MM.1S (cell line): ENCODE measurements around the gene GJD4.

Experiments used
- EZH2 ChIP-seq: fragments of 300-600 bp; sonication (generic); optimal IDR thresholded peaks from 2 replicates; pipeline ENCODE3; 2017; ENCODE audit warnings: low read depth, mild to moderate bottlenecking, antibody characterized with exemption, low read length, mixed read lengths
- TF ChIP-seq, protein P1 (sequence below): fragments of 300-600 bp; sonication (generic); IDR thresholded peaks from 2 replicates; pipeline ENCODE4 v1.5.1; 2016; ENCODE audit warnings: antibody characterized with exemption, low read length, mixed read lengths

DNA sequence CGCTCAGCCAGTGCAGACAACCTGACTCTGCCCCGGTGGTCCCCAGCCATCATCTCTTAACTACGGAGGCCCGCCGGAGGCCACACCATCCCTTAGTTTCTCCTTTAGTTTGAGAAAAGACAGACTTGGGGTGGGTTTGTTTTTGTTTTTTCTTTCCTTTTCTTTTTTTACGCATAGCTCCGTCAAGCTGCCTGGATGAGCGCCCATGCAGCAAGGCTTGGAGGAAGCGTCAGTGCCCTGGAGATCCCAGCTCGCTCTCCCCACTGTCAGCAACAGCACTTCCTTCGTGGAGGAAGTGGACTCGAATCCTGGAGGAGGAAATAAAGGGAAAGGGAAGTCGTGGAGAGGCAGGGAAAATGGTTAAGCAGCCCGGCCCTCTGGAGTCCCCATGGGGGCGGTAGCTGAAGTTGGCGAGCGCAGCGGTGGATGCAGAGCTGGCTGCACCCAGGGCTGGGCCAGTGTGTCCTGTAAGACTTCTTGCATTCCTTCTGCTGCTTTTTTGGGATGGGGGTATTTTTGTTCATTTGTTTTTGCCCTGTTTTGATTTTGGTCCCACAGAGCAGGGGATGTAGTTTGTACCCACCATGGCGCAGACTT lies 35.9 kb upstream of the GJD4 start:
- TF ChIP-seq, protein P1, sequence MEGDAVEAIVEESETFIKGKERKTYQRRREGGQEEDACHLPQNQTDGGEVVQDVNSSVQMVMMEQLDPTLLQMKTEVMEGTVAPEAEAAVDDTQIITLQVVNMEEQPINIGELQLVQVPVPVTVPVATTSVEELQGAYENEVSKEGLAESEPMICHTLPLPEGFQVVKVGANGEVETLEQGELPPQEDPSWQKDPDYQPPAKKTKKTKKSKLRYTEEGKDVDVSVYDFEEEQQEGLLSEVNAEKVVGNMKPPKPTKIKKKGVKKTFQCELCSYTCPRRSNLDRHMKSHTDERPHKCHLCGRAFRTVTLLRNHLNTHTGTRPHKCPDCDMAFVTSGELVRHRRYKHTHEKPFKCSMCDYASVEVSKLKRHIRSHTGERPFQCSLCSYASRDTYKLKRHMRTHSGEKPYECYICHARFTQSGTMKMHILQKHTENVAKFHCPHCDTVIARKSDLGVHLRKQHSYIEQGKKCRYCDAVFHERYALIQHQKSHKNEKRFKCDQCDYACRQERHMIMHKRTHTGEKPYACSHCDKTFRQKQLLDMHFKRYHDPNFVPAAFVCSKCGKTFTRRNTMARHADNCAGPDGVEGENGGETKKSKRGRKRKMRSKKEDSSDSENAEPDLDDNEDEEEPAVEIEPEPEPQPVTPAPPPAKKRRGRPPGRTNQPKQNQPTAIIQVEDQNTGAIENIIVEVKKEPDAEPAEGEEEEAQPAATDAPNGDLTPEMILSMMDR = no peak
- TF ChIP-seq EZH2 = no peak
